ENCODE measurements around the gene GALNT10.

Gene GALNT10

GRCh38 chr5:154331232-154331631 lies 140.7 kb downstream of the GALNT10 start:
- Mint-ChIP-seq H3K9me3 (no peaks in the 10 kb centered on the region), H3K27ac (no peak overlapping the region), H3K36me3 (ENCODE audit: low read depth) (peaks cover 3% of the 10 kb centered on the region), H3K27me3 (ENCODE audit: low read depth) (no peaks in the 10 kb centered on the region), H3K4me1 (no peaks in the 10 kb centered on the region), H3K4me3 (no peak overlapping the region)
- no peak for TF ChIP-seq CTCF (IDR thresholded peaks at IDR 0.05; ENCODE audit: unreplicated experiment in 3 of 3)

GRCh38 chr5:154331924-154332323 lies 141.4 kb downstream of the GALNT10 start:
- no peak for TF ChIP-seq CTCF (IDR thresholded peaks at IDR 0.05; ENCODE audit: unreplicated experiment in 3 of 3)

GRCh38 chr5:154332451-154332850 lies 141.9 kb downstream of the GALNT10 start:
- Mint-ChIP-seq H3K4me1 (no peaks in the 10 kb centered on the region), H3K4me3 (no peak overlapping the region), H3K27ac (no peak overlapping the region), H3K36me3 (ENCODE audit: low read depth) (peaks cover 6% of the 10 kb centered on the region), H3K9me3 (no peaks in the 10 kb centered on the region), H3K27me3 (ENCODE audit: low read depth) (no peaks in the 10 kb centered on the region)
- TF ChIP-seq CTCF (IDR thresholded peaks at IDR 0.05; ENCODE audit: unreplicated experiment in 3 of 3) = no peak

More at GRCh38 chr5:154331924-154332323, 141.4 kb downstream of the GALNT10 start:
- Mint-ChIP-seq H3K27ac (no peak overlapping the region), H3K4me3 (no peak overlapping the region), H3K4me1 (no peaks in the 10 kb centered on the region), H3K27me3 (ENCODE audit: low read depth) (no peaks in the 10 kb centered on the region), H3K36me3 (ENCODE audit: low read depth) (peaks cover 3% of the 10 kb centered on the region), H3K9me3 (no peaks in the 10 kb centered on the region)

GRCh38 chr5:154333016-154333415 lies 142.5 kb downstream of the GALNT10 start:
- Mint-ChIP-seq H3K36me3 (ENCODE audit: low read depth) (peaks cover 9% of the 10 kb centered on the region), H3K4me1 (no peaks in the 10 kb centered on the region), H3K27me3 (ENCODE audit: low read depth) (no peaks in the 10 kb centered on the region), H3K9me3 (no peaks in the 10 kb centered on the region), H3K4me3 (no peak overlapping the region), H3K27ac (no peak overlapping the region)
- TF ChIP-seq CTCF (IDR thresholded peaks at IDR 0.05; ENCODE audit: unreplicated experiment in 3 of 3) = no peak

GRCh38 chr5:154334406-154335064 lies 144.0 kb downstream of the GALNT10 start:
- Mint-ChIP-seq H3K27ac (peak overlapping the region in 1 of 3 experiments; percentile 16), H3K27me3 (ENCODE audit: low read depth) (no peaks in the 10 kb centered on the region), H3K9me3 (no peaks in the 10 kb centered on the region), H3K4me1 (no peaks in the 10 kb centered on the region), H3K4me3 (no peak overlapping the region), H3K36me3 (ENCODE audit: low read depth) (peaks cover 9% of the 10 kb centered on the region)
- no peak for TF ChIP-seq CTCF (IDR thresholded peaks at IDR 0.05; ENCODE audit: unreplicated experiment in 3 of 3)

- Mint-ChIP-seq H3K4me3 (no peak overlapping the region), H3K27ac (peak overlapping the region in 1 of 3 experiments; percentile 16), H3K36me3 (ENCODE audit: low read depth) (peaks cover 9% of the 10 kb centered on the region), H3K27me3 (ENCODE audit: low read depth) (no peaks in the 10 kb centered on the region), H3K9me3 (no peaks in the 10 kb centered on the region), H3K4me1 (no peaks in the 10 kb centered on the region)
- TF ChIP-seq CTCF (IDR thresholded peaks at IDR 0.05; ENCODE audit: unreplicated experiment in 3 of 3) = no peak
These were observed 144.5 kb downstream of the GALNT10 start for GRCh38 chr5:154335065-154335448.
